Glutamatergic neuron (in vitro differentiated cells): ENCODE results near the gene ADGRA3. TPM values are rescaled to one million over a fixed set of nuclear protein-coding genes. Genes with fewer than 3 reads are reported as not detected.

Experiments
- DNase-seq: peaks from one replicate; pipeline ENCODE4 v3.0.0; 2022
- H3K27ac Mint-ChIP-seq: one replicate; pipeline ENCODE4 v1.8.0; 2020; ENCODE audit warnings: mild to moderate bottlenecking, mixed read lengths, inconsistent platforms; ENCODE audit not compliant: unreplicated experiment
- H3K27me3 Mint-ChIP-seq: one replicate; pipeline ENCODE4 v1.8.0; 2020; ENCODE audit warnings: mild to moderate bottlenecking, moderate library complexity, mixed read lengths, inconsistent platforms; ENCODE audit not compliant: unreplicated experiment
- H3K36me3 Mint-ChIP-seq: one replicate; pipeline ENCODE4 v1.8.0; 2020; ENCODE audit warnings: mild to moderate bottlenecking, mixed read lengths, inconsistent platforms; ENCODE audit not compliant: unreplicated experiment
- H3K4me1 Mint-ChIP-seq: one replicate; pipeline ENCODE4 v1.8.0; 2020; ENCODE audit warnings: mild to moderate bottlenecking, low read depth, mixed read lengths, inconsistent platforms; ENCODE audit not compliant: unreplicated experiment
- H3K4me3 Mint-ChIP-seq: one replicate; pipeline ENCODE4 v1.8.0; 2020; ENCODE audit warnings: mild to moderate bottlenecking, mixed read lengths, inconsistent platforms; ENCODE audit not compliant: unreplicated experiment
- H3K9me3 Mint-ChIP-seq: one replicate; pipeline ENCODE4 v1.8.0; 2020; ENCODE audit warnings: mild to moderate bottlenecking, moderate library complexity, mixed read lengths, inconsistent platforms; ENCODE audit not compliant: unreplicated experiment
- total RNA-seq: library from RNA; stranded (reverse); fragmentation: NEBNext Ultra II Directional; extraction: Animal tissue kit (Norgen Biotek cat#: 25700); gene quantifications from one replicate; pipeline ENCODE4 v1.2.1, GENCODE V29; 2021; ENCODE audit not compliant: unreplicated experiment
- TF ChIP-seq, protein P1 (sequence below): fragments of 200-600 bp; sonication (generic); IDR thresholded peaks from one replicate; pipeline ENCODE4 v1.5.0; 2021; ENCODE audit not compliant: partially characterized antibody, unreplicated experiment

ADGRA3 gene
- total RNA-seq, 1 donor from 2014 or later, result 76.2 TPM

- peaks cover 5% of the 10 kb centered on the region for H3K27me3 Mint-ChIP-seq
- no peak overlapping the region for H3K4me3 Mint-ChIP-seq
- H3K27ac Mint-ChIP-seq, result peak overlapping the region; percentile 53
- no peak for DNase-seq
- H3K4me1 Mint-ChIP-seq, result peaks cover 37% of the 10 kb centered on the region
- TF ChIP-seq, protein P1, sequence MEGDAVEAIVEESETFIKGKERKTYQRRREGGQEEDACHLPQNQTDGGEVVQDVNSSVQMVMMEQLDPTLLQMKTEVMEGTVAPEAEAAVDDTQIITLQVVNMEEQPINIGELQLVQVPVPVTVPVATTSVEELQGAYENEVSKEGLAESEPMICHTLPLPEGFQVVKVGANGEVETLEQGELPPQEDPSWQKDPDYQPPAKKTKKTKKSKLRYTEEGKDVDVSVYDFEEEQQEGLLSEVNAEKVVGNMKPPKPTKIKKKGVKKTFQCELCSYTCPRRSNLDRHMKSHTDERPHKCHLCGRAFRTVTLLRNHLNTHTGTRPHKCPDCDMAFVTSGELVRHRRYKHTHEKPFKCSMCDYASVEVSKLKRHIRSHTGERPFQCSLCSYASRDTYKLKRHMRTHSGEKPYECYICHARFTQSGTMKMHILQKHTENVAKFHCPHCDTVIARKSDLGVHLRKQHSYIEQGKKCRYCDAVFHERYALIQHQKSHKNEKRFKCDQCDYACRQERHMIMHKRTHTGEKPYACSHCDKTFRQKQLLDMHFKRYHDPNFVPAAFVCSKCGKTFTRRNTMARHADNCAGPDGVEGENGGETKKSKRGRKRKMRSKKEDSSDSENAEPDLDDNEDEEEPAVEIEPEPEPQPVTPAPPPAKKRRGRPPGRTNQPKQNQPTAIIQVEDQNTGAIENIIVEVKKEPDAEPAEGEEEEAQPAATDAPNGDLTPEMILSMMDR, result no peak
- peaks cover 5% of the 10 kb centered on the region for H3K9me3 Mint-ChIP-seq
- H3K36me3 Mint-ChIP-seq, result no peaks in the 10 kb centered on the region
Measured at GRCh38 chr4:22483551-22483981, 32.3 kb downstream of the ADGRA3 start.

DNA sequence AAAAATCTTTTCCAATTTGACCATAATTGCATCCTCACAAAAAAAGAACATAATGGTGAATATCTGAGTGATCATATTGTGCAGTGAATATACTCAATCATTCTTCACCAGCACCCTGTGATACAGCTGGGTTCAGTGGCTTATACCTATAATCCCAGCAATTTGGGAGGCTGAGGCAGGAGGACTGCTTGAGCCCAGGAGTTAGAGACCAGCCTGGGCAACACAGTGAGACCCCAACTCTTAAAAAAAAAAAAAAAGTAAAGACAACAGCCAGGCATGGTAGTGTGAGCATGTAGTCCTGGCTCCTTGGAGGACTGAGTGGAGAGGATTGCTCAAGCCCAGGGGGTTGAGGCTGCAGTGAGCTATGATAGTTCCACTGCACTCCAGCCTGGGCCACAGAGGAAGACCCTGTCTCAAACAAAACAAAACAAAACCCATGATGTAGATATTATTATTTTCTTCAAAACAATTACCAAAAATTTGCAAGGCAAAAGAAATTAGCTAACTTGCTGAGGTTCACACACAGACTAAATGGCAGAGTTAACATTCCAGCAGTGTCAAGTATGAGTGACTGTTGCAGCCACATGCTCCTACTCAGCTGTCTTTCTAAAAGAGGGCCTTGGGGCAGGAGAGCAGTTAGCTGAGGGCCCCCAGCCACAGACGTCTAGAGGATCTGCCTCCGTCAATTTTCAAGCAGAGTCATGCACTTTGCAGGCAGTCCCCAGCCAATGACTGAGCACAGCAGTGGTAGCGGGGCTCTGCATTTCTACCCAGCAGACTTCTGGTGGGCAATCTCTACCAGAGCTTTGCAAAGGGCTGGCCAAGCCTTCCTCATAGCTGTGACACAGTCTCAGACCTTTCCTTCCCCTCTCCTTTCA, 33.4 kb downstream of the ADGRA3 start:
- Mint-ChIP-seq H3K4me1 (peaks cover 31% of the 10 kb centered on the region), H3K4me3 (peak overlapping the region; percentile 71), H3K9me3 (peaks cover 5% of the 10 kb centered on the region), H3K27me3 (peaks cover 3% of the 10 kb centered on the region), H3K27ac (peak overlapping the region; percentile 35), H3K36me3 (no peaks in the 10 kb centered on the region)
- TF ChIP-seq, protein P1, result no peak
- DNase-seq, result peak; percentile 39

DNA sequence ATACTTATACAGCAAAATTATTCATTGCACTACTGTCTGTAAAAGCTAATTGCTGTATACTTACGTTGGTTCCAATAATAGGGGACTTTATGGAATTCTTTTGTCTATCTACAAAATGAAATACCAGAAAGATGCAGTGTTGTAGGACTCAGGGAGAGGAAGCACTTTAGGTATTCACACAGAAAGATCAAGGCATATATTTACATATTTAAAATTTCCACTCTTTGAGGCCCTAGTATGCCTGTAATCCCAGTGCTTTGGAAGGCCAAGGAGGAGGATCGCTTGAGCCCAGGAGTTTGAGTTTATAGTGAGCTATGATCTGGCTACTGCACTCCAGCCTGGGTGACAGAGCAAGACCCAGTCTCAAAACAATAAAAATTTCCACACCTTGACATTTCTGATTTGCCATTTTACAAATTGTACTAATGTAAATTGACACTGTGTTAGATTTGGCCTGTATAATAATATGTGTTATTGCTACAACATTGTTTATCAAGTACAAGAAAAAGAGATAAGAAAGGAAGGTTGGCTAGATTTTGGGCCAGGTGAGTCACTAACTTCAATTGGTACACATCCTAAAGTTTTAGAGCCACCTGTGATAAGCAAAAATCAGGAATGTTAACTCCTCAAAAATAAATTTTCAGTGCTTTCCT, 35.1 kb downstream of the ADGRA3 start:
- Mint-ChIP-seq H3K4me3 (no peak overlapping the region), H3K27me3 (peaks cover 3% of the 10 kb centered on the region), H3K9me3 (peaks cover 5% of the 10 kb centered on the region), H3K36me3 (no peaks in the 10 kb centered on the region), H3K4me1 (peaks cover 22% of the 10 kb centered on the region), H3K27ac (no peak overlapping the region)
- no peak for DNase-seq
- TF ChIP-seq, protein P1, result no peak

DNA sequence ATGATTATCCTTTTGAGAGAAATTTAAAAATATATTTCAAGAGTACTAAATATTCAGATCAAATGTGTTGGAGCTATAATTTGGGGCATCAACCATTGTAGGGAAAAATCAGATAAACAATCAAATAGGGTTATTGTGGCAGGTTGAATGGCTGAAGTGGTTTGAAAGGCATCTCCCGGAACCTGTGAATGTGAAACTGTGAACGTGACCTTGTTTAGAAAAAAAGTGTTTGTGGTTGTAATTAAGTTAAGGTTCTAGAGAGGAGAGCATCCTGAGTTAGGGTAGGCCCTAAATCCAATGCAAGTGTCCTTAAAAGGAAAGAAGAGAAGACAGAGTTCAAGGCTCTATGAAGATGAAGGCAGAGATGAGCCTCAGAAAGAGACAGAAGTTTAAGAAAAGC, 37.4 kb downstream of the ADGRA3 start:
- Mint-ChIP-seq H3K4me1 (peaks cover 8% of the 10 kb centered on the region), H3K27ac (no peak overlapping the region), H3K4me3 (no peak overlapping the region), H3K9me3 (peaks cover 5% of the 10 kb centered on the region), H3K36me3 (no peaks in the 10 kb centered on the region), H3K27me3 (peaks cover 3% of the 10 kb centered on the region)
- DNase-seq, result no peak
- TF ChIP-seq, protein P1, result no peak

- Mint-ChIP-seq H3K4me3 (no peak overlapping the region), H3K4me1 (peaks cover 2% of the 10 kb centered on the region), H3K36me3 (no peaks in the 10 kb centered on the region), H3K9me3 (peaks cover 2% of the 10 kb centered on the region), H3K27me3 (no peaks in the 10 kb centered on the region), H3K27ac (no peak overlapping the region)
- DNase-seq, result no peak
- TF ChIP-seq, protein P1, result no peak
Measured at GRCh38 chr4:22477813-22478182, 38.1 kb downstream of the ADGRA3 start.
